Measurements from ENCODE around the gene MAPRE2.
A peak's percentile ranks its signal among the peaks of the same experiment; 100 is the strongest.
"Not testable (repeated sequence)": the region's sequence is repeated elsewhere in the genome, so short reads cannot be mapped to it uniquely, and the experiment has no call there.

MAPRE2 gene

DNA sequence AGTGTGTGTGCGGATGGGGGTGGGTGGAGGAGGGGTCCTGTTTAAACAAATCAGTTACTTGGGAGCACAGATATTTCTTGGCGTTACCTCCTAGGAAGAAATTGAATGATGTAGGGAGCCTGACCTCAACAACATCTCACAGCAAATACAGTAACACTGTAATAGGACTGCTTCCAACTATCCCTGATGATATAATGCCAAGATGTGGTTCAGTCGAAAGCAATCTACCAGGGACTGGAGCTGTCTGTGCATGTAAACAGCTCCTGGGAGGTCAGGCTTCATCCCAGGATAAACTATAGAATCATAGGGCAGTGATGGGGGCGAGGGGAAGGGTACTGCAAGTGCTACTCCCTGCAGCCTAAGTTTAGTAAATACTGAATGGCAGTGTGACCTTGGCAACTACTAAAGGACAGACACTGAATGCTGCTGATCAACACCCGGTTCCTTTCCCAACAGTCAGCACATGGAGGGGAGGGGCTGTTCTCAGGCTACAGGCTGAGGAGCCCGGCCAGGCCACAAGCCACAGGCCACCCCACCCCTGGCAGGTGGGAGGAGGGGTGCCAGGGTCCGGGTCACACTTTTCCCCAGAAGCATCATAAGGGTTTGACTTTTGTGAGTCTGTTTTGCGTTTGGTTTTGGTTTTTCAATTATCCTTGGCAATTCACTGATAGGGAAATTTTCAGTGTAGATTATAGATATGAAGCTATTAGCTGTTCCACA, 114.3 kb downstream of the MAPRE2 start:
- DNase-seq (ENCODE audit: low read depth), result peak; percentile 6

DNA sequence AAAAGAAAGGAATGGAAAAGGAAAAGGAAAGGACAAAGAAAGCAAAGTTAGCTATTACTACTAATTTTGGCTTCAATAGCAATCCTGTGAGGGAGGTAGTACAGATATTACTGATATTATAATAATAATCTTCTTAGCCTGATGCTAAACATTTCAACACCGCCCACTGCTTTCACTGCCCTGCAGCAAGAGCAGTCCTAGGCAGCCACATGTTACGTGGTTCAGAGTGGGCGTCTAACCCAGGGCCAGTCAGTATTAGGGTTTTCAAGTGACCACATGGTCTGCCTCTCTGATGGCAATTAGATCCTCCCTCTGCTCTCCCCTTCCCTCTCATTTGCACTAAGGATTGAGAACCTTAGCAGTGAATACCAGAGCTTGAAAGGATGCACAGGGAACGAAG, 116.0 kb downstream of the MAPRE2 start:
- no peak for DNase-seq (ENCODE audit: low read depth)

DNA sequence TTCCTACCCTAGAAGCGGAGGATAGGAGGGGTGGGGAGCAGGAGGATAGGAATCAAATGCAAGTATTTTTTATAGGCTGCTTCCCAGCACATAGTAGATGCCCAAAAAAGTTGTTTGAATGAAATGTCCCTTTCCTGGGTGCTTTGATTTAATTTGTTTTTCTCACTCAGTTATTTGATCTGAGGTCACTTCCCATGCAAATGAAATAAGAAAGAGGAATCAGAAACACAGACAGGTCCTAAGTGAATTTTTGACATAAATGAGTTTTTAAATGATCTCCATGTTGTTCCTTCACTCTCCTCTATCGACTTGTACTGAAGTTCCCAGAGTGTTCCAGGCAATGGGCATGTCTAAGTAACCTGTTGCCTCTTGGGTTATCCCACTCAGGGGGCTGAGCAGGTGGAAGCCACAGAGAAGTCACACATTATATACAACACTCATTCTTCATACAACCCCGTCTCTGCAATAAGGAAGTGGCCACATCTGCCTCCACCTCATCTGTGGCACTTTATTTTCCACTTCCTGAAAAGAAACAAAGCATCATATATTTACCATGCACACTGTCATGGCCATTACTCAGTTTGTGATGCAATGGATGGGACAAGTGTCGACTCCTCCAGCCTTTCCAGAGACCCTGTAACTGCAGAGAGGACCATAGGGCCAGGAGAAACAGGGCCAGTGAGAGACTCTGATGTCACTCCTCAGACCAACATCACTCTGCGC, 117.7 kb downstream of the MAPRE2 start:
- no peak for DNase-seq (ENCODE audit: low read depth)

DNA sequence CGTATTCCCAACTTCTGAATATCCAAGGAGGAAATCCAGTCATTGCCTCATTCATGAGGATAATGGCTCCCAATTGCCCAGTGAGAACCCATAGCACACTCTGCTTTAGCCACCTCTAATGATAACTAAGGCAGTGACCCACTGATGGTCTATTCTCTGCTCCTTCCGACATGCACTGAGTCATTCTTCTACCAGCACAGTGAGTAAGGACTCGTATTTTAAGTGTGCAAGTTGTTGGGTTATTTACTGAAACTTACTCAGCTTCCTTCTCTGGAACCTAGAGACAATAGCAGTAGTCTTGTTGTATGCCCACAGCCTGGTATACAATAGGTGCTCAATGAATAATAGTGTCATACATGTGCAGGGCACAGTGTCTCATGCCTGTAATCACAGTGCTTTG, 118.6 kb downstream of the MAPRE2 start:
- DNase-seq (ENCODE audit: low read depth), result no peak

DNA sequence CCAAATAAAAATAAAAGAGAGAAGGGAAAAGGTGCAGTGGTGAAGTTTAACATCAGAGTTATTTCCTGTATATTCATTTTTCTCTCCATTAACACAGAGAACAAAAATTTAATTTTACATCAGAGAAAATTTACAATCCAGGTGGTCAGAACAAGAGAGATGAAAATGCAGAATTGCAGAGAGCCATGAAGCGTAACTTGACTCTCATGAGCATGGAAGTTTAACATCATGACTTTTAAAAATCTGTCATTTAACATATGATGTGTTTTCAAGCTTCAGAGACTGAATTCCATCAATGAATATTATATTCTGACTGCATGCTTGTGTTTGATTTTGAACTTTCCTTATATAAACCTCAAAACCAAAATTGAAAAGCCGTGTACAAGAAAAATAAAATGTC, 120.3 kb downstream of the MAPRE2 start:
- no peak for DNase-seq (ENCODE audit: low read depth)

DNA sequence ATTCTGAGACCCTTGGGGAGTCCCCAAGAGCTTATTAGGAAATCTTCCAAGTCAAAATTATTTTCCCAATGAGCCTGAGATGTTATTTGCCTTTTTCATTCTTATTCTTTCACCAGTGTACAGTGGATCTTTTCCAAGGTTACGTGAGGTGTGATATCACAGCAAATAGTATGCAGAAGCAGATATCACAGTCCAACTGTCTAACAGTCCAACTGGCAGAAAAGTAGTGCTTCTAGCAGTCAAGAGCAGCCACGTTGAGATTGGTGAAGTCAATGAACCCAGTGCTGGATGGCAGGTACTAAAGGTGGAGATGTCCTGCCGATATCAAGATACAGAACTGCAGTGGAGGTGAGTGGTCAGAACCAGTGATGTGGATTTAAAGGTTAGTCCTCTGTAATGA, 120.7 kb downstream of the MAPRE2 start:
- DNase-seq (ENCODE audit: low read depth), result no peak

DNA sequence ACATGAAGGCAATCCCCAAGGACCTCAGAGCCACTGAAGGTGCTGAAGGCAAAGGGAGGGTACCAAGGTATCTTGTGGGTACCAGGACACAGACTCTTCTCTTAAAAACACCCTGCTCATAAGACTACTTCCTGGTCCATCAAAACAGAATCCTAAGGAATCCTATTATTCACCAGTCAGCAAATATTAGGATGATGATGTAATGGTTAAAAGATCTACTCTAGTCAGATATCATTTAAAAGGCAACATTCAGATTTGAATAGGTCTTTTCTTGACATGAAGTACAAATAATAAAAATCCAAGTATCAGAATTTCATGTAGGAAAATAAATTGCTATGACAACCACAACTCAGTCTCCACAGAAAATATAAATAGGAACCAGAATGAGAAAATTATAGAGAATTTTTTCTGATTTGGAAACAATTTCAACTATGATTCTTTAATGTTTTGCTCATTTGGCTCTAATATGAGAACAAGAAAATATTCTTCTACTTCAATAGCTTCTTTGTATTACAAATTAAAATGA, 121.9 kb downstream of the MAPRE2 start:
- no peak for DNase-seq (ENCODE audit: low read depth)

DNA sequence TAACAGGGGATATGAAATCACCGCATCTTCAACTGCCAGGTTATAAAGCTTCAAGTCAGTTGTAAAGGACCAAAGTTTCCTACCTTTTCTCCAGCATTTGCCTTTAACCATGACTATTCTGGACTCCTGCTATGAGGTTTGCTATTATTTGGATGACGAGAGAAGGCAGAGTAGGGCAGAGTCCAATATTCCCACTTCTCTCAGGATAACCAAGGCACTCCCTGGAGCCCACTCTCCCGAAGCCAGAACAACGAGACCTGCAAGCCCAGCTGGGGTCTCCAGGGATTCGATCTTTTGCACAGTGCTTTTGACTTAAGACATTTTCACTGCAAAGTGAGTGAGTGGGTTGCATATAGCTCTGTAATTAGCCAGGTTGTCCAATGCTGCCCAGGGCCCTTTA, 122.5 kb downstream of the MAPRE2 start:
- no peak for DNase-seq (ENCODE audit: low read depth)

DNA sequence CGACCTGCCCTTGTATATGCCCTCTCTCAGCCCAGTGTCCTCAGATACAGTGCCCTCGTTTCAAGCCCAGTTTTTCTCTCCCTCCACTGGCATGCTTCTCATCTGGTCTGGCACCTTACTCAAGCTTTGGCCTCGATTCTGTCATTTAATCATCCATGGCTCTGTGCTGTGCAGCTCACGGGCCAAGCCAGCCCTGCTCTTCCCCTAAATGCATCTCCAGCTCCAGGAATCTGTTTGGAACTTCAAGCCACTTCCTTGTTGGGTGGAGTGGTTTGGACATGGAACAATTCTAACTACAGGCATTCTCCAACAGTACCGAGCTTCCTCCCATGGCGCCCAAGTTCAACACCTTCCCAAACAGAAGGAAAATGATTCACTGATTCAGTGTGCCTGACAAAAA, 122.9 kb downstream of the MAPRE2 start:
- DNase-seq (ENCODE audit: low read depth), result no peak

DNA sequence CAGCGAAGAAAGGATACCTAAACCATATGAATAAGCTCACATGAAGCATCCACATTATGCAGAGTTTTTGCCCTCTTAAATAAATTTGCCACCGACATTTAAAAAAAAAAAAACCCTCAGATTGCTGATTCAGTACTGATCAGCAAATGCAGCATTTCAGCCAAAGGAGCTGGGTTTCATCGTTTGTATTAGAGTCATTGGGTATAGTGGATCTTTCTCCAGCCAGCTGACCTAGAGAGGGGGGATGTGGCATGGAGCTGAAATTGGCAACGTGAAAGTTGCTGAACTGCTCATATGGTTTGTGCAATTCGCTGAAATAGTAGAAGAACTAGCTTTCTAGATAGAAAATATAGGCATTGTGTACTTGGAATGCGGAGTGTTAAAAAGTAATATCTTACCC, 126.1 kb downstream of the MAPRE2 start:
- DNase-seq (ENCODE audit: low read depth), result no peak

DNA sequence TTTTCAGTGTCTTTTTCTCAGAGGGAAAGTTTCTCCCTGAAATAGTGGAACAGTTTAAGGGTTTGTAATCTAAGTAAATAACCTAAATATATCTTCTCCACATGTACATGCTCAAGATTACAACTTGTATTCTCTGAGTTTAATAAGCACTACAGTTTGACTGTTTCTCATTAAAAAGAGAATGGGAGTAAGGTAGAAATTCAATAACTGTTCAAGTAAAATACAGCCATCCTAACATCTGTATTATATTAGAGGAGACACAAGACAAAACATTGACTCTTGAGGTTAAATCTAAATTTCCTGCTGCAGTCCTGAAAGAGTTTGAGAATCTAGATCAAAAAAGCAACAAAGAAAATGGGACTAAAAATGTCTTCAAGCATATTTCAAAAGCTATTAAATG, 126.6 kb downstream of the MAPRE2 start:
- no peak for DNase-seq (ENCODE audit: low read depth)

DNA sequence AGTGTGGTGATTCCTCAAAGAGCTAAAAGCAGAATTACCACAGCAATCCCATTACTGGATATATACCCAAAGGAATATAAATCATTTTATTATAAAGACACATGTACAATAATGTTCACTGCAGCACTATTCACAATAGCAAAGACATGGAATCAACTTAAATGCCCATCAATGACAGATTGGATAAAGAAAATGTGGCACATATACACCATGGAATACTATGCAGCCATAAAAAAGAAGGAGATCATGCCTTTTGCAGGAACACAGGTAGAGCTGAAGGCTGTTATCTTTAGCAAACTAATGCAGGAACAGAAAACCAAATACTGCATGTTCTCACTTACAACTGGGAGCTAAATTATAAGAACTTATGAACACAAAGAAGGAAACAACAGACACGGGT, 129.1 kb downstream of the MAPRE2 start:
- not testable (repeated sequence) for DNase-seq (ENCODE audit: low read depth)

DNA sequence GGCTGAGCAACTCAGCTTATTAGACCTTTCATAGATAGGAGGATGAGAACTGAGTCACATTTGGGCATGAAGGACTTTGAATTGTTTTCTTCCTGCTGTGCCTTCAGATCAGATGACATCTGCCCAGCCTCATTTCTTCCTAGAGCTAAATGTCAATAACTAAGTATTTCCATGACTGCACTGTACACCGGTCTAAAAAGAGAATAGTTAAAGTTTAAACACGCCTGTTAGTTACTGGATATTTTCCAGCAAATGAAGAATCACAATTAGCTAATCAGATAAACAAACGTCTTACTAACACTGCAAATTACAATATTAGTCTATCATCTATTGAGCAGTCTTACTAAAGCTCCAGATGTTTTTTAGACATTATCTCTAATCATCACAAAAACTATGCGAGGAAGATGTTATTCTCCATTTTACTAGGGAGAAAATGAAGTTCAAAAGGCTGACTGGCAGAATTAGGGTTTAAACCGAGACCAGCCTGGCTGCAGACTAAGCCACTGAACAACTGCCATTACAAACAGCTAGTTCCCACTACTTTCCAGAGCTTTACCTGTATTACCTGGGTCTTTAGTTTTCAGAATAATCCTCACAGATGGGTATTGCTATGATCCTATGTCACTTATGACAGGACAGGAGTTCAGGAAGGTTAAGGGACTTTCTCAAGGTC, 130.2 kb downstream of the MAPRE2 start:
- DNase-seq (ENCODE audit: low read depth), result no peak

DNA sequence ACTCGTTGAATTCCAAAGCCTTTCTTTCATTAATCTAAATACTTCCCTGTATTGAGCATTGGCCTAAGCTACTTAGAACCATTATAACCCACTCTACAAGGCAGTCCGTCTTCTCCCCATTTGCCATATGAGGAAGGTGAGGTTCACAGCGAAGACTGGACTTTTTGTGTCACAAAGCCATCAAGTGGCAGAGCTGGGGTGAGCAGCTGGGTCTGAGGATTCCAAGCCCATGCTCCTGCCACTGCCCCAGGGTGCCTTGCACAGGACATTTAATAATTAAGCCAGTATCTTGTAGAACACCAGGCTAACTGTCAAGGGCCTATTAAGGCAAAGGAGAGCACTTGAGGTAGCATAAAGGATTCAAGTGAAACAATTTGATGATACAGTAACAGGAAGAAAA, 130.8 kb downstream of the MAPRE2 start:
- DNase-seq (ENCODE audit: low read depth), result no peak

DNA sequence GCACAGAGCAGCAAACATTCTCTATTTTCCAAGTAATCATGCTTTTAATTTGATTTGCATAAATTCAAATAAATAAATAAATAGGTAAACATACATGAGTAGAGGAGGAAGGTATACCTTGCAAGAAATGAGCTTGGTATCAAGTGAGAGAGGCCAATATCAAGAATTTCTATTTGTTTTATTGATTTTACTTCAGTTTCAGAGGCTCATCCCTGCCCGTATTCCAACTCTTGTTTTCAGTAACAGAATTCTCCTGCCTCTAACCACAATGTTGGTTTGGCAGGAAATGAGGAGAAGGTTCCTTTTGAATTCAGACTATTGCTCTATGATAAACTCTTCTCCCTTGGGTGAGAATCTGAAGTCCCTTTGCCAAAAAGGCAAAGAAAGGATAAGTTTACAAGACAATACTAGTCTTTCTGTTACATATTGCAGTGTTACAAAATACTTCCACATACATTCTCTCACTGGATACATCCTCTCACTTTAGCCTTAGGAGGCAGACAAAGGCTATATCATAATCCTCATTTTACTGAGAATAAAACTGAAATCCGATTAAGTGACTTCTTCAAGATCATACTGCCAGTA, 131.3 kb downstream of the MAPRE2 start:
- DNase-seq (ENCODE audit: low read depth), result no peak

DNA sequence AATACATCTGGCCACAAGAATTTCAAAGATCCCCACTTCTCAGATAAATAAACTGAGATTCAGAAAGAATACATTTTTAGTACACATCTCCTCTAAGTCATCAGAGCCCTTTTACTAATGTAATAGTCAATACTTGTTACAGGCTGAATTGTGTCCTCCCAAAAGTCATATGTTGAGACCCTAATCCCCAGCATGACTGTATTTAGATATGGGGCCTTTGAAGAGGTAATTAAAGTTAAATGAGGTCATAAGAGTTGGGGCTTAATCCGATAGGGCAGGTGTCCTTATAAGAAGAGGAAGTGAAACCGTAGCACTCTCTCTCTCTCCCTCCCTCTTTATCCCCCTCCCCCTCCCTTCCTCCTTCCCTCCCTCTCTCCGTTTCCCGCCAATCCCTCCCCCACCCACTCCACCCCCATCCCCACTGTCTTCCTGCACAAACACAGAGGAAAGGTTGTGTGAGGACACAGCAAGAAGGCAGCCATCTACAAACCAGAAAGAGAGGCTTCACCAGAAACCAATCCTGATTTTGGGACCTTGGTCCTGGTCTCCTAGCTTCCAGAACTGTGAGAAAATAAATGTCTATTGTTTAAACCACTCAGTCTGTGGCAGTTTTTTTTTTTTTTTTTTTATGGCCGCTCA, 133.0 kb downstream of the MAPRE2 start:
- no peak for DNase-seq (ENCODE audit: low read depth)

DNA sequence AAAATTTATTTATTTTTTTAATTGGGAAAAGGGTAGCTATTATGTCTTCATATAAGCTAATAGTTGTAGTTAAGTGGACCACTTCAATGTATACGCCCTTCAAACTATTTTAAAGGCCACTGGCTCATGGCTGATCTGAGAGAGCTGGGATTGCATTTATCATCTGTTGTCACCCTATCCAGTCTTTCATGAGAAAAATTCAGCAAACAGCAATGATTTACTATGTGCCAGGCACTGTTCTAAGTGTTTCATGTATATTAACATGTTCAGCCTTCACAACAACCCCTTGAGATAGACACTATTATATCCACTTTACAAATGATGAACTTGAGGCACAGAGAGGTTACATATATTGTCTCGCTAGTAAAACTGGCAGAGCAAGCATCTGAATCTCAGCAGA, 133.5 kb downstream of the MAPRE2 start:
- DNase-seq (ENCODE audit: low read depth), result no peak

DNA sequence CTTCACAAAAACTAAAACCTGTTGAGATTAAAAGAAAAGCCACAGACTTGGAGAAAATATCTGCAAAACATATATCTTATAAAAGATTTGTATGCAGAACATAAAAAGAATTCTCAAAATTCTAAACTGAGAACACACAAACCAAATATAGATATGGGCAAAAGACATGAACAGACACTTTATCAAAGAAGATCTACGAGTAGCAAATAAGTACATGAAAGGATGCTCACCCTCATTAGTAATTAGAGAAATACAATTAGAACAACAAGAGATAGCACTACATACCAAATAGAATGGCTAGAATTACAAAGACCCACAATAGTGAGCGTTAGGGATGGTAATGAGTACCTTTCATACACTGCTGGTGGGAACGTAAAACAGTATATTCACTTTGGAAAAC, 135.7 kb downstream of the MAPRE2 start:
- DNase-seq (ENCODE audit: low read depth), result no peak

DNA sequence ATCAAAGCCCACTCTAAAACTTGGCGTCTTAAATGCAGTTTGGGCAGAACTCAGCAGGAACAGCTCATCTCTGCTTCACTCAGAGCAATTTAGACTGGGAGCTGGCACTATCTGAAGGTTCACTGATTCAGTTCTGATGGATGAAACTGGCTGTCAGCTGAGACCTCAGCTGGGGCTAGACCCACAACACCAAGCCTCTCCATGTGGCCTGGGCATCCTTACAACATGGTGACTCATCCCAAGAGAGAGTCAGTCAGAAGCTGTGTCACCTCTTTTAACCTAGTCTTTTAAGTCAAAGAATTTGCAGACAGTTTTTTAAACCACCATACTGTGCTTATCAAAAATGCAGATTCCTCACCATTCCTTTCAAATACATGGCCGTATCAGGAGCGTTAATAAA, 137.0 kb downstream of the MAPRE2 start:
- no peak for DNase-seq (ENCODE audit: low read depth)

DNA sequence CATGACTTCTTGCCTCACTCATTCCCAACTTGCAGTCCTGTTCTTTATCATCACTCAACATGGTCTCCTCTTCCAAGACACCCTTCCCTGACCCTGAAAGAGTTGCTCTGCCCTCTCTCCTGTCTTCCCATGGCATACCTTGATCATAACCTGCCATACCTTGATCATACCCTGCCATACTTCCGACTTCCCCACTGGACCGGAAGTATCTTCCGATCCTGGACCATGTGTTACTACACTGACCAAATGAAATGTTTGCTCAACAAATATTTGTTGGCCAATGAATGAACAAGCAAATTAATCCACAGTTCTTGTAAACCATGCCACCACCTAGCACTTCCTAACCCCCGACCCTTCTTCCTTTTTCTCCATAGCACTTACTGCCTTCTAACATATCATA, 138.7 kb downstream of the MAPRE2 start:
- DNase-seq (ENCODE audit: low read depth), result no peak

DNA sequence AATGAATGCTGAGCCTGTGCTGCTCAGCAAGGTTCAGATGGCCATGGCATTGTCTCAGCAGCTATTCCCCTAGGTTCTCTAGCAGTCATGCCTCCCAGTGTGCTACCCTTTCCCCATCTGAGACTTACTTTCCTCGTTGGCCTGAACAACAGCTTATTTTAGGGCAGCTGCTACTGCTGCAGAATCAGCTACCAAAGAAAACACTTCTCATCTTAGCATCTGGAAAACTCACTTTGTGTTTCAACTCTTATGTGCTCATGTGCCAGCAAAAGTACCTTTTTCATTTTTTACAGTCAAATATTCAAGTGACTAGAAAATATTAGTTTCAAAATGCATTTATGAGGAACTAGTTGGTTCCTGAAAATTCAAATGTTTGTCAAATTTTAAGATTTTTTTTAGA, 139.2 kb downstream of the MAPRE2 start:
- DNase-seq (ENCODE audit: low read depth), result no peak

DNA sequence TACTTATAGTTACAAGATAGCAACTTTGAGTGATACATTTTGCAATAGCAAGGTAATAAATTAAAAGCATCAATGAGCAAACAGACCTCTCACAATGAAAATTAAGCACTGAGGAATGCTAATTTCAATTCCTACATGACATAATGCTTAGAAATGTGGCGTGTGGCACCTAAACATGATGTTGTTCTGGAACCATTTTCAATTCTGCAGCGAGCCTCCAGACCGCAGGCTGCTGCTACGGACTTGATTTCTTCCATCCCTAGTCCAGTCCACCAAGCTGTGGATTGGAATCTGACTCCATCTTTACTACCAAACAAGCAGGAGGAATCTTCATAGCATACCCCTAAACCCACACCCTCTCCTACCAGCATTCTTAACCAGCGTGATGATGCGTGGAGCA, 140.9 kb downstream of the MAPRE2 start:
- DNase-seq (ENCODE audit: low read depth), result no peak
